HepG2 (cell line): ENCODE measurements around the gene EPB41L3. TPM values are rescaled to one million over a fixed set of nuclear protein-coding genes. Genes with fewer than 3 reads are reported as not detected.

Source experiments
- ATAC-seq: fragments of 200-7000 bp; cut with Tn5 transposase; 3 replicates; pipeline ENCODE4 v1.9.1; 2020; ENCODE audit warnings: mild to moderate bottlenecking, moderate library complexity
- BruUV-seq: library from RNA; stranded (reverse); fragments of 400-500 nt; replicated peaks from 2 replicates; lab custom pipeline; 2021; lab: Mats Ljungman, UMichigan
- CTCF ChIA-PET: fragments of 300-600 bp; formaldehyde crosslinking; extraction: SDS; loops from one replicate; lab custom pipeline; 2021; ENCODE audit warnings: low total read pairs, inconsistent platforms, low intra/inter-chr PET ratio; lab: Yijun Ruan, JAX
- POLR2A ChIA-PET: fragments of 350-600 bp; sonication (Branson Sonifier 250); formaldehyde crosslinking; loops from one replicate; lab custom pipeline; 2020; ENCODE audit warnings: antibody characterized with exemption, inconsistent platforms; lab: Yijun Ruan, JAX
- DNase-seq: peaks from one replicate; pipeline ENCODE4 v3.0.0-alpha.2; 2015; ENCODE audit warnings: low spot score
- FAIRE-seq: peaks from 3 replicates; lab custom pipeline; 2011; peaks lifted over from hg19 to GRCh38; lab: Jason Lieb, UNC
- H2AFZ ChIP-seq: one replicate; pipeline ENCODE4 v1.6.1; 2011; ENCODE audit warnings: low read length, inconsistent platforms
- H3K27ac ChIP-seq: fragments of 300-600 bp; 3 replicates; pipeline ENCODE4 v1.8.0; 2011; ENCODE audit warnings: mixed run types, mild to moderate bottlenecking, mixed read lengths, low read length, inconsistent platforms; ENCODE audit not compliant: insufficient read depth; ENCODE audit errors: extremely low read length
- H3K27me3 ChIP-seq, 2 experiments: fragments of 200-600 bp in 1 of 2; 2 replicates in 1 of 2; 3 replicates in 1 of 2; pipeline versions ENCODE4 v1.6.0 to v1.8.0; 2011; ENCODE audit warnings: low read length in 2 of 2, mild to moderate bottlenecking in 2 of 2, moderate library complexity in 2 of 2, inconsistent platforms in 1 of 2; ENCODE audit not compliant: insufficient read depth in 2 of 2, control insufficient read depth in 1 of 2
- H3K36me3 ChIP-seq, 2 experiments: fragments of 200-600 bp in 1 of 2; replicated peaks in 1 of 2; 2 replicates in 1 of 2; 3 replicates in 1 of 2; pipeline versions ENCODE4 v1.5.1 to v1.8.0; 2011; ENCODE audit warnings: low read length in 2 of 2, inconsistent platforms in 1 of 2; ENCODE audit not compliant: insufficient read depth in 2 of 2, control insufficient read depth in 1 of 2
- H3K4me1 ChIP-seq: 2 replicates; pipeline ENCODE4 v1.5.1; 2012; ENCODE audit warnings: low read length, inconsistent platforms; ENCODE audit not compliant: insufficient read depth
- H3K4me2 ChIP-seq: 2 replicates; pipeline ENCODE4 v1.6.0; 2011; ENCODE audit warnings: low read depth, low read length, inconsistent platforms
- H3K4me3 ChIP-seq, 3 experiments: fragments of 200-600 bp in 1 of 3; sonication (generic), shearing (Covaris generic) in 1 of 3; replicated peaks in 1 of 3; 2 replicates each; pipeline ENCODE4 v1.5.1; 2011 to 2016; ENCODE audit warnings: low read length in 3 of 3, inconsistent platforms in 2 of 3, low read depth in 2 of 3, mild to moderate bottlenecking in 2 of 3, control low read depth in 1 of 3, mixed read lengths in 1 of 3; ENCODE audit not compliant: insufficient read depth in 1 of 3
- H3K79me2 ChIP-seq: one replicate; pipeline ENCODE4 v1.6.1; 2011; ENCODE audit warnings: low read length, inconsistent platforms; ENCODE audit not compliant: insufficient read depth
- H3K9ac ChIP-seq: 2 replicates; pipeline ENCODE4 v1.6.0; 2011; ENCODE audit warnings: mild to moderate bottlenecking, low read depth, low read length, inconsistent platforms; ENCODE audit not compliant: insufficient read depth
- H3K9me3 ChIP-seq: 2 replicates; pipeline ENCODE4 v1.5.1; 2012; ENCODE audit warnings: mild to moderate bottlenecking, low read length
- H4K20me1 ChIP-seq: 2 replicates; pipeline ENCODE4 v1.6.0; 2011; ENCODE audit warnings: inconsistent platforms, mild to moderate bottlenecking, low read length, moderate library complexity; ENCODE audit not compliant: insufficient read depth
- HES4 ChIP-seq: sonication (generic); formaldehyde crosslinking; IDR thresholded peaks from 2 replicates; pipeline ENCODE4 v1.9.0; 2021; ENCODE audit warnings: mild to moderate bottlenecking, missing genetic modification reagents, borderline replicate concordance
- HOMEZ ChIP-seq: IDR thresholded peaks from 2 replicates; pipeline ENCODE4 v1.6.1; 2016; ENCODE audit warnings: low read depth
- MATR3 ChIP-seq: sonication (generic); formaldehyde crosslinking; IDR thresholded peaks from 2 replicates; pipeline ENCODE4 v1.4.0; 2020; ENCODE audit warnings: missing genetic modification reagents
- ZBTB33 ChIP-seq: sonication (generic); formaldehyde crosslinking; IDR thresholded peaks from 2 replicates; pipeline ENCODE4 v1.4.0; 2020; ENCODE audit warnings: missing genetic modification reagents
- ZNF296 ChIP-seq: sonication (generic); formaldehyde crosslinking; conservative IDR thresholded peaks from 2 replicates; pipeline ENCODE4 v1.5.0; 2020; ENCODE audit warnings: mild to moderate bottlenecking, missing genetic modification reagents
- WGBS: methylation state at CpG from one replicate; pipeline ENCODE4 v1.1.6; 2017; ENCODE audit warnings: low lambda C conversion rate; 5-methylcytosine and 5-hydroxymethylcytosine counted together
- in situ Hi-C: cut with HindIII; loops from 2 replicates; pipeline ENCODE4 v1.10.0; 2017; ENCODE audit warnings: low pct_unique_long_range_greater_than_20kb; ENCODE audit not compliant: extremely low pct_ligation_motif_present
- intact Hi-C: fragments of 100-400 bp; cut with micrococcal nuclease; formaldehyde crosslinking; loops from one replicate; pipeline ENCODE4 v1.10.0; 2022; ENCODE audit not compliant: unreplicated experiment
- polyA plus RNA-seq, 8 experiments: library from polyadenylated mRNA; depleted of rRNA in 3 of 8; stranded (reverse) in 7 of 8; unstranded in 1 of 8; fragments of >200 nt; fragmentation: Illumina TruSeq in 4 of 8; extraction: Trizol in 4 of 8; gene quantifications; 2 replicates each; pipeline versions ENCODE4 v1.2.1 to v1.2.3, GENCODE V29; 2011 to 2016; ENCODE audit warnings: low read depth in 4 of 8, missing spikeins in 1 of 8, mixed read lengths in 1 of 8; ENCODE audit not compliant: insufficient read depth in 1 of 8
- total RNA-seq, 5 experiments: library from RNA; depleted of rRNA; stranded (reverse); fragments of >200 nt; fragmentation: Illumina TruSeq; extraction: Trizol; gene quantifications; 2 replicates each; pipeline ENCODE4 v1.2.3, GENCODE V29; 2016; ENCODE audit warnings: low read depth in 1 of 5

EPB41L3 gene
- total and polyA plus RNA-seq, 2 of the 13 experiments (the other 11 are each of a cell fraction or from before 2014, with no cell fraction given): not detected

- TF ChIP-seq MATR3 (CRISPR knock-in tag): no peak
- TF ChIP-seq HOMEZ (CRISPR knock-in tag): no peak
- no peak for TF ChIP-seq ZBTB33 (CRISPR knock-in tag)
- no peak for TF ChIP-seq ZNF296 (CRISPR knock-in tag)
- no peak for TF ChIP-seq HES4 (CRISPR knock-in tag)
- in situ Hi-C loops (no loop called here), intact Hi-C loops (loop anchor here (10.0 kb wide), 1 partner anchor 369 kb away; no protein-coding TSS in a partner anchor)
- CTCF ChIA-PET: no interaction called here
- no TSS peak for BruUV-seq
- no peaks in the 10 kb centered on the region for H3K9me3 ChIP-seq
- no peak overlapping the region for H2AFZ ChIP-seq
- H4K20me1 ChIP-seq: no peaks in the 10 kb centered on the region
- no peak overlapping the region for H3K4me2 ChIP-seq
- no peak overlapping the region for H3K4me3 ChIP-seq
- ATAC-seq (no peak), DNase-seq (no peak), FAIRE-seq (no peak)
- POLR2A ChIA-PET: no interaction called here
- H3K27me3 ChIP-seq: no peaks in the 10 kb centered on the region
- no peaks in the 10 kb centered on the region for H3K36me3 ChIP-seq
- no peak overlapping the region for H3K27ac ChIP-seq
- no peaks in the 10 kb centered on the region for H3K79me2 ChIP-seq
- H3K4me1 ChIP-seq: no peaks in the 10 kb centered on the region
- no peak overlapping the region for H3K9ac ChIP-seq
- 0% methylated on average over 3 of the region's 3 CpGs for WGBS
Measured at GRCh38 chr18:5444269-5444668, 99.5 kb downstream of the EPB41L3 start.
